Measurements from ENCODE around the gene FAM135A.

- no peak for TF ChIP-seq CTCF (conservative IDR thresholded peaks at IDR 0.05)
- no peak for TF ChIP-seq EZH2 (IDR thresholded peaks at IDR 0.05; ENCODE audit: low read depth)
Observed at GRCh38 chr6:70507161-70507560, 93.9 kb downstream of the FAM135A start.

All from PC-9 (cell line).